GM12892 (cell line): ENCODE measurements around the gene SLC4A7.

ENCODE experiments used
- DNase-seq: peaks from one replicate; pipeline ENCODE4 v3.0.0; 2011; ENCODE audit not compliant: insufficient read length
- FAIRE-seq: peaks from 2 replicates; lab custom pipeline; 2011; peaks lifted over from hg19 to GRCh38; lab: Jason Lieb, UNC
- POLR2A ChIP-seq: IDR thresholded peaks from 2 replicates; pipeline ENCODE4 v1.6.1; 2011; ENCODE audit warnings: low read depth, low read length, control low read depth
- POLR2AphosphoS5 ChIP-seq: IDR thresholded peaks from 2 replicates; pipeline ENCODE4 v1.6.1; 2011; ENCODE audit warnings: low read depth, low read length, control low read depth
- TAF1 ChIP-seq: IDR thresholded peaks from 2 replicates; pipeline ENCODE4 v1.6.1; 2011; ENCODE audit warnings: low read depth, mild to moderate bottlenecking, control low read depth, low read length, borderline replicate concordance

Gene SLC4A7

DNA sequence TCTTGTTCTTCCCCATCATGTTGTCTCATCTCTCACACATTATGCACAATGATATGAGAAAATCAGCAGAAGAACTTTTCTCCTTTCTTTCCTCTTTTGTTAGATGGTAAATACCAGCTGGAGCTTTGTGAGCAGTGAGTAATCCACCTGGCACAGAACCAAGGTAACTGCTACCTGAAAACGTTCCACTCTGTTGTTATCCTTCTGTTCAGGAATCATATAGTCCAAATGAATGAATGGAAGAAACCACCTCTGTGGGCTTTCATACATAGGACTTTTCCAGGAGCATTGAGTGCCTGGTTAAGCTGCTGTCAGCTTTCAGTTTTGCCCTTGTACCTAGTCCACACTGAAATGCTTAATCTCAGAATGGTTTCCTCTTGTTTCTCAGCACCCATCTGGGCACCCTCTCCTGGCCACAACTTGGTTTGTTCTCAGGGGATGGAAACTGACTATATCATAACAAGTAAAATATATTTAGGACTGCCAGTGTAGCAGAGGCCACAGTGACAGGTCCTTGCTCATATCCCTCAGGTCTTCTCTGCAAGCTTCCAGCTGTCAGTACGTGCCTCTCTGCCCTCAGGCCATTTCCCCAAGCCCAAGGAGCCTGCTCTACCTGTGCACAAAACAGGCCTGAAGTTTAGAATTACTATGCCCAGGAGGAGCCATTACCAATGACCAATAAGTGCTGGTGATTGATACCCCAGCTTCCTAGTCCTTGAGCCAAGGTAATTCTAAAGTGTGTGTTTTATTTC, 23.5 kb upstream of the SLC4A7 start:
- no peak for TF ChIP-seq TAF1
- no peak for TF ChIP-seq POLR2A
- TF ChIP-seq POLR2AphosphoS5 = no peak
- DNase-seq (no peak), FAIRE-seq (no peak)

DNA sequence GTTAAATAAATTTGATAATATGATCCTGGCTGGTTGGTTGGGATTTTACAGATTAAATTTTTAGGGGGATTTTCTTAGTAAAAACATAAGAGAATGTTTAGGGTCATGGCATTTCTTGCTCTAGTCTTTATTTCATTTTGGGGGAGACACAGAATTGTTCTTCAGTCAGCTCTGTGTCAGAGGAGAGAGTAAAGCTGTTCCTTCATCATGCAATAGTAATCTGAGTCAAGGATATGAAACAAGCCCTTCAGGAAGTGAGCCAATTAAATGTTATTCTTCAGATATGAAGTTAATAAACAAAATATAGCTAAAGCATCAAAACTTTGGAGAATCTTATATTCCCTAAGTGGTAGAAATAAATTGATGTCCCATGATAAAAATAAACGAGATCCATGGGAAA, 22.9 kb upstream of the SLC4A7 start:
- TF ChIP-seq POLR2AphosphoS5 (no peak), POLR2A (no peak), TAF1 (no peak)
- FAIRE-seq (no peak), DNase-seq (no peak)

DNA sequence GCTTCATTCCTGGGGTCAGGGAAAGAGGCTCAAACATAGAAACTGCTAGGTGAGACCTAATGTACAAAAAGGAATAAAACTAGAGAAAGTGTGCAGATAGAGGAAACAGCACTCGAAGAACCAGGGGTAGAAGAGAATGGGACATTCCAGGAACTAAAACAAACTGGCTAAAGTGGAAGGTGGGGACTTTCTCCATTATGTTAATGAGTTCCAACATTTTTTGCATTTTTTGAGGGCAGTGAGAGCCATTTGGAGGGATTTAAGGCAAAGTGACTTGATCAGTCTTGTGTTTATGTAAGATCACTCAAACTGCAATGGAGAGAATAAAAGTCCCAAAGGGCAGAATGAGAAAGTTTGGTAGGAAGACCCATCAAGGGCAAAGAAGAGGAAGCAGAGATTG, 20.6 kb upstream of the SLC4A7 start:
- FAIRE-seq (no peak), DNase-seq (no peak)
- no peak for TF ChIP-seq POLR2A
- TF ChIP-seq POLR2AphosphoS5 = no peak

DNA sequence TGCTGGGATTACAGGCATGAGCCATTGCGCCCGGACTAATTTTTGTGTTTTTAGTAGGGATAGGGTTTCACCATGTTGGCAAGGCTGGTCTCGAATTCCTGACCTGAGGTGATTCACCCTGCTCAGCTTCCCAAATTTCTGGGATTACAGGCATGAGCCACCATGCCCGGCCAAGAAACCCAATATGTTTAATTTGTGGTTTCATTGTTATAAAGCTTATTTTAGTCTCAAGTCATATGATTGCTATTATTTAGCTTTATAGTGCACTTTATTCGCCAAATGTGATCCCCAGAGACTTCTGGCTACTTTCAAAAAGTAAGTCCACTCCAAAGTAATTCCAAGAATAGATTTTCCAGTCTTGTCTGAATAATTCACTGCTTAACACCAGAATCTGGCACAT, 19.3 kb upstream of the SLC4A7 start:
- no peak for DNase-seq
- no peak for TF ChIP-seq POLR2A
- TF ChIP-seq POLR2AphosphoS5 = no peak
- no peak for FAIRE-seq

DNA sequence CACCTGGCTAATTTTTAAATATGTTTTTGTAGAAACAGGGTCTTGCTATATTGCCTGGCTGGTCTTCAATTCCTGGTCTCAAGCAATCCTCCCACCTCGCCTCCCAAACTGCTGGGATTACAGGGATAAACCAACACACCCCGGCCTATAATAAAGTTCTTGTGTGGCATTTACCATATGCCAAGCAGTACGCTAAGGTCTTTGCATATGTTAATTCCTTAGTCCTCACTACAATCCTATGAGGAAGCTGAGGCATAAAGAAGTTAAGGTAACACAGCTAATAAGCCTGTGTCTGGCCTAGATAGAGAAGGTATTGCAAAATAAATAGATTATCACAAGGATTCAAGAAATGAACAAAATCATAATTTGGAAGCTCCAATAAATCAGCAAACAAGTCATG, 17.6 kb upstream of the SLC4A7 start:
- FAIRE-seq (no peak), DNase-seq (no peak)
- no peak for TF ChIP-seq POLR2AphosphoS5
- no peak for TF ChIP-seq TAF1
- no peak for TF ChIP-seq POLR2A

DNA sequence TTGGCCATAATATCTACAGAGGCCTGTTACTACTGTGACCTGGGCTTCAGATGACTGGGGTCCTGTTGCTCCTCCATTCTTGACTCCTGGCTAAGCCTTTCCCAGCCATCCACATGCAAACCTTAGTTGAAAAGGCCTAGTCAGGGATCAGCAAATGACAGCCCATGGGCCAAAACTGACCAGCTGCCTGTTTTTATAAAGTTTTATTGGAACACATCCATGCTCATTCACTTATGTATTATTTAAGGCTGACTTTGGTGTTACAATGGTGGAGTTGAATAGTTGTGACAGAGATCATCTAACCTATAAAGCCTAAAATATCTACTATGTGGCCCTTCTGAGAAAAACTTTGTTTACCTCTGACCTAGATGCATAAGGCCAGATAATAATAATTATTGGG, 16.8 kb upstream of the SLC4A7 start:
- DNase-seq (no peak), FAIRE-seq (no peak)
- TF ChIP-seq TAF1 (no peak), POLR2A (no peak), POLR2AphosphoS5 (no peak)

DNA sequence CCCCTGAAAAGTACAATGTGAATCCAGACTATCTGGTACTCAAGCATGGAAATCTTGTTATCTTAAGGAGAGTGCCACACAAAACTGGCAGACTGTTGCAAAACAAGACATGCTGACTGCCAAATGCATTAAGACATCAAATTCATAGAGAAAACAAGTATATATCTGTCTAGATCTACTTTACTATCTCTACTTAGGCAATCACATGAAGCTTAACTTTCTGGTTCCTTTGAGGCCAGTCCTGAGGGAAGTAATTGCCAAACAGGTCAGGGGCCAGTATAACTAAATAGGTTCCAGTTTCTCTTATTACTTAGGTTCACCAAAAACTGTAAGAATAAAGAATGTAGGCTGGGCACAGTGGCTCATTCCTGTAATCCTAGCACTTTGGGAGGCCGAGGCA, 15.9 kb upstream of the SLC4A7 start:
- TF ChIP-seq POLR2AphosphoS5 (no peak), POLR2A (no peak), TAF1 (no peak)
- FAIRE-seq (no peak), DNase-seq (no peak)

DNA sequence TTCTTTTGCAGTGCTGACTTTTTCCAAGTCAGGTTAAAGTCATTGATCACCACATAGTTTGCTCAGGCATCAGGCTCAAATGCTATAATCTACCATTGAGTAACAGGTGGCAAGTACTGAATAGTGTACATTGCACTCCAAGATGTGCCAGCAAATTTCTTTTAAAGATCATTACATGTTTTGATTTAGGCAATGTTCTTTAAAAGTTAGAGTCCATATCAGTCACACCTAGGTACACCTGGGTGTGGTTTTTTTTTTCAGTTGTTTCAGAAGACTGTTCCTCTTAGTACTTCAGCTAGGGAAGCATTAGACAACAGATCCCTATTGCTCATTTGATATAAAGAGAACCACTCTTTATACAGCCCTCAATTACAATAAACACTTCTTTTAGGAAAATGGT, 10.6 kb upstream of the SLC4A7 start:
- FAIRE-seq (no peak), DNase-seq (no peak)
- TF ChIP-seq POLR2A (no peak), POLR2AphosphoS5 (no peak), TAF1 (no peak)

DNA sequence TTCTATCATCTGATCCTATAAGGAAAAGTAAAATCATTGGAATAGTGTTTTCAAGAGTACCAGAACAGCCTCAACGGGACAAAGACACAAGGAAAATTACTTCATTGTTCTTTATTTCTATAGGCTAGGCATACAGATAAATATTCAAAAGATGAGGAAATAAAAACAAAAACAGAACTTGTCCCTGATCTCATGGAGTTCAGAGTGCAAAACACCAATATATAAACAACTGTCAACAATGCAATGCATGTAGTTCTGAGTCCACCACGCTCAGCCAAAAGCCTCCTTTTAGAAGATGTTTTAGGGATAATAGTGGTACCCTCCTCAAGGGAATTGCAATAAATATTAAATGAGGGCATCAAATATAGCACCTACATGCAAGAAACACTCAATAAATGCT, 4.6 kb upstream of the SLC4A7 start:
- TF ChIP-seq POLR2AphosphoS5 = no peak
- TF ChIP-seq POLR2A = no peak
- no peak for TF ChIP-seq TAF1
- FAIRE-seq = no peak
- no peak for DNase-seq

DNA sequence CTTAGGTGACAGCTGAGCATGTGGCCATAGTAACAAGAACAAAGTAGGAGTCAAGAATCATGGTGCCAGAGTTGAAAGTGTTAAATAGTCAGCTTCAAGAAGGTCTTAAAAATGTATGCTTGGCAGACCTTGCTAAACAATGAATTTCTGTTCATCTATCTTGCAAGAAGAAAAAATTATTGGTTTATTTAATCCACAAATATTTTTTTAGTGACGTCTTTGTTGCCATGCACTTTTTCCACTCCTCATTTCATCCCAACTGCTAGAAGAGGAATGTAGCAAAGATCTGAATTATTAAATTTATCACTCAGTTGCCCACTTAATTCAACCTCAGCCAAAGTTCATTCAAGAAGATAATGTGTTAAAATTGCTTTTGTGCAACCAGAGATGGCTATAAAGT, 3.2 kb upstream of the SLC4A7 start:
- FAIRE-seq (no peak), DNase-seq (no peak)
- TF ChIP-seq POLR2A (no peak), POLR2AphosphoS5 (no peak), TAF1 (no peak)

DNA sequence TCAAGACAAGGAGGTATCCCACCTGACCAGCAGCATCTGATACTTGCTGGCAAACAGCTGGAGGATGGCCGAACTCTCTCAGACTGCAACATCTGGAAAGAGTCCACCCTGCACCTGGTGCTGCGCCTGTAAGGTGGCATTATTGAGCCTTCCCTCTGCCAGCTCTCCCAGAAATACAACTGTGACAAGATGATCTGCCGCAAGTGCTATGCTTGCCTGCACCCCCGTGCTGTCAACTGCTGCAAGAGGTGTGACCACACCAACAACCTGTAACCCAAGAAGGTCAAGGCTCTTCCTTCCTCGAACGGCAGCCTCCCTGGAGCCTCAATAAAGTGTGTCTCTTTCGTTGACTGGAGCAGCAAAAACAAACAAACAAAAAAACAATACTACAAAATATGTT, 2.2 kb upstream of the SLC4A7 start:
- TF ChIP-seq POLR2AphosphoS5 (no peak), POLR2A (no peak), TAF1 (no peak)
- FAIRE-seq = no peak
- DNase-seq = no peak

DNA sequence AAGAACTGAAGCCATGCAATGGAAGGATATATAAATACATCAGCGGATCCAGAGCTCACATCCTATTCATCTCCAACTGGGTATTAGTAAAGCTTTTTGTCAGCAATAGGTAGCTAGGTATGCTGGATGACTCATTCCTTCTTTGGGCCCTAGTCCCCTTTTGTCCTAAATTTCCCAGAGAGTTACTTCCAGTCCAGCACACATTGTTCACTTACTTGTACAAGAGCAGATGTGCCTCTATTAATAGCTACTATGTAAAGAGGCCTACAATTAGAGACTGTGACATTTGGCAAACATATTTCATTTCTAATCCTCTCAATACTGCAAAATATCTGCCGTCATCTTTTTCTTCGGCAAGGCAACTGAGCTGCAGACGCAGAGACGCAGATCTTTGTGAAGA, 1.7 kb upstream of the SLC4A7 start:
- no peak for TF ChIP-seq POLR2A
- DNase-seq = no peak
- FAIRE-seq = no peak

DNA sequence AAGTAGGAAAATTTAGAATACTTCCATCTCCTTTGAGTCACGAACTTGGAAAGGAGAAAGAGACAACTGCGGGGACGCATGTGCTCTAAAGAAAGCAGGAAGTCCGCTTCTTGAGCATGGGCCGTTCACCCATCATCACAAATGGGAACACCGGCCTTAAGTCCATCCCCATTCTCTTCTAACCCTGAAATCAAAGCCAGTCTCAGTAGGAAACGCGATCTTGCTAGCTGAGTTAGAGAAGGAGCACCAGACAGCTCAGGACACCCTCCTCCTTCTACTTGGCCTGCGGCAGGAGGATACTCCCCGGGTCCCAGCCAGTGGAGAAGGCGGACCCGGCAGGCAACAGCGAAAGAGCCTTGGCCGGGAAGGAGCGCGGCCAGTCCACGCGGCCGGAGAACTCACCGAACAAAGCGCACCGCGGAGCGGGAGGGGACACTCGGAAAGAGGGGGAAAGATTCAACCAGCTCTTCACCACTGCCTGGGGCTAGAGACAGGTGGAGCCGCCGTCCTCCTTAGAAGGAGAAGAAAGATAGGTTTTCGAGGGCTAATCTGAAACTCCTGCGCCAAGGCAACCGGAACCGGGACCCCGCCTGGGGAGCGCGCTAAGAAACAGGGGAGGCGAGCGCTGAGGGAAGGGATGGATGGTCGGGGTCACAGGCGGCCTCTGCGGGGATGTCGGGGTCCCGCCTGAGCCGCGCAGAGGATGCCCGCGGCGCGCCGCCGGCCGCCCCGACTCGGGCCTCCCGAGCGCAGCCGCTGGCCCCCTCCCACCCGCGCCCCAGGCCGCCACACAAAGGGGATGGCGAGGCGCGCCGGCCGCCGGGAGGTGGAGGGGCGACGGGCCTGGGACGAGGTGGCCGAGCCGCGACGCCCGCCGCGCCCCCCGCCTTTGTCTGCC, 818 bp downstream of the SLC4A7 start:
- FAIRE-seq (peak; percentile 68), DNase-seq (peak; percentile 22)
- TF ChIP-seq POLR2A (peak; percentile 56; the same call in 1 of the 2 replicates), TAF1 (no peak), POLR2AphosphoS5 (peak; percentile 35; the same call in 1 of the 2 replicates)
